Osteocyte (in vitro differentiated cells): ENCODE data around the gene NRROS. TPM values are rescaled to one million over a fixed set of nuclear protein-coding genes. Genes with fewer than 3 reads are reported as not detected.
A peak's percentile ranks its signal among the peaks of the same experiment; 100 is the strongest.
"Not testable (repeated sequence)": the region's sequence is repeated elsewhere in the genome, so short reads cannot be mapped to it uniquely, and the experiment has no call there.

Source experiments
- DNase-seq: peaks from one replicate; pipeline ENCODE4 v3.0.0; 2021; ENCODE audit warnings: mixed read lengths; ENCODE audit not compliant: unreplicated experiment; ENCODE audit errors: extremely low spot score
- H3K27ac Mint-ChIP-seq: one replicate; pipeline ENCODE4 v1.8.0; 2021; ENCODE audit warnings: mild to moderate bottlenecking, mixed read lengths; ENCODE audit not compliant: unreplicated experiment
- H3K27me3 Mint-ChIP-seq: one replicate; pipeline ENCODE4 v1.8.0; 2021; ENCODE audit warnings: mixed read lengths; ENCODE audit not compliant: unreplicated experiment
- H3K36me3 Mint-ChIP-seq: one replicate; pipeline ENCODE4 v1.8.0; 2021; ENCODE audit warnings: mixed read lengths; ENCODE audit not compliant: unreplicated experiment
- H3K4me1 Mint-ChIP-seq: one replicate; pipeline ENCODE4 v1.8.0; 2021; ENCODE audit warnings: mixed read lengths; ENCODE audit not compliant: unreplicated experiment
- H3K4me3 Mint-ChIP-seq: one replicate; pipeline ENCODE4 v1.8.0; 2021; ENCODE audit warnings: mild to moderate bottlenecking, moderate library complexity, mixed read lengths; ENCODE audit not compliant: unreplicated experiment
- H3K9me3 Mint-ChIP-seq: one replicate; pipeline ENCODE4 v1.8.0; 2021; ENCODE audit warnings: mixed read lengths; ENCODE audit not compliant: unreplicated experiment
- total RNA-seq: library from RNA; stranded (reverse); gene quantifications from 2 replicates; pipeline ENCODE4 v1.2.1, GENCODE V29; 2021
- TF ChIP-seq, protein P1 (sequence below): fragments of 200-600 bp; sonication (generic); IDR thresholded peaks from 2 replicates; pipeline ENCODE4 v1.5.0; 2021; ENCODE audit warnings: antibody characterized with exemption, mild to moderate bottlenecking, moderate library complexity

NRROS gene
- total RNA-seq, 1 donor from 2014 or later: 0.13 TPM

DNA sequence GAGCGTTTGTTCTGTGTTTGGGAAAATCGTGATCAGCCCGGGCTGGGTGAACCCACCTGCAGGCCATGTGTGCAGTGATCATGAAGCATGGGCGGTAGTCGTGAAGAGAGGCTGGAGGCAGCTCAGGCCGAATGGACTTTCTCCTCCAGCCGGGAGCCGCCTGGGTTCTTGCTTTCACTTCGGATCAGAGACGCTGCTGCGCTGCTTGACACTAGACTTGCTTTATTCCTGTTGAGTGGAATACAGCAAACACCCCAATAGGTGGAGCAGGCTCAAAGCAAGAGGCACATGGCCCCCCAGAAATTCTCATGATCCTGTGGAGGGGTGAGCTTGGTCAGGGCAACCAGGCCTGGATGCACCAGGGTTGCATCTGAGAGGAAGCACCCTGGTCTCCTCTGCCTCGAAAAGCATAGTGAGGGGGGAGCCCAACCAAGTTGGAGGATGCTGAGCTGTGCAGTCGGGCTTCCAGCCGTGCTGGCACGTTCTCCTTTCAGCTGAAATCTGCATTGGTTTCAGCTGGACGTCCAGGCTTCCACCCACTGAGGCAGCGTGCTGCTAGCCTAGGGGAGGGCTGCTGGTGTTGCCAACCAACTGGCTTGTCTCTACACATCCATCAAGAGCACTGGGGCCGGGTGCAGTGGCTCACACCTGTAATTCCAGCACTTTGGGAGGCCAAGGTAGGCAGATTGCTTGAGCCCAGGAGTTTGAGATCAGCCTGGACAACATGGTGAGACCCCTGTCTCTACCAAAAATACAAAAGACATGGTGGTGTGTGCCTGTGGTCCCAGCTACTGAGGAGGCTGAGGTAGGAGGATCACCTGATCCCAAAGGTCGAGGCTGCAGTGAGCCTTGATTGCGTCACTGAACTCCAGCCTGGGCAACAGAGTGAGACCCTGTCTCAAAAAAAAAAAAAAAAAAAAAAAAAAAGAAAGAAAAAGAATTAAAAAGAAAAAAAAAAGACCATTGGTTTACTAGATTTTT, 2.8 kb upstream of the NRROS start:
- H3K27ac Mint-ChIP-seq: no peak overlapping the region
- TF ChIP-seq, protein P1, sequence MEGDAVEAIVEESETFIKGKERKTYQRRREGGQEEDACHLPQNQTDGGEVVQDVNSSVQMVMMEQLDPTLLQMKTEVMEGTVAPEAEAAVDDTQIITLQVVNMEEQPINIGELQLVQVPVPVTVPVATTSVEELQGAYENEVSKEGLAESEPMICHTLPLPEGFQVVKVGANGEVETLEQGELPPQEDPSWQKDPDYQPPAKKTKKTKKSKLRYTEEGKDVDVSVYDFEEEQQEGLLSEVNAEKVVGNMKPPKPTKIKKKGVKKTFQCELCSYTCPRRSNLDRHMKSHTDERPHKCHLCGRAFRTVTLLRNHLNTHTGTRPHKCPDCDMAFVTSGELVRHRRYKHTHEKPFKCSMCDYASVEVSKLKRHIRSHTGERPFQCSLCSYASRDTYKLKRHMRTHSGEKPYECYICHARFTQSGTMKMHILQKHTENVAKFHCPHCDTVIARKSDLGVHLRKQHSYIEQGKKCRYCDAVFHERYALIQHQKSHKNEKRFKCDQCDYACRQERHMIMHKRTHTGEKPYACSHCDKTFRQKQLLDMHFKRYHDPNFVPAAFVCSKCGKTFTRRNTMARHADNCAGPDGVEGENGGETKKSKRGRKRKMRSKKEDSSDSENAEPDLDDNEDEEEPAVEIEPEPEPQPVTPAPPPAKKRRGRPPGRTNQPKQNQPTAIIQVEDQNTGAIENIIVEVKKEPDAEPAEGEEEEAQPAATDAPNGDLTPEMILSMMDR: no peak
- peaks cover 3% of the 10 kb centered on the region for H3K36me3 Mint-ChIP-seq
- H3K4me1 Mint-ChIP-seq: peaks cover 17% of the 10 kb centered on the region
- no peak overlapping the region for H3K4me3 Mint-ChIP-seq
- H3K9me3 Mint-ChIP-seq: no peaks in the 10 kb centered on the region
- no peak for DNase-seq
- peaks cover 26% of the 10 kb centered on the region for H3K27me3 Mint-ChIP-seq

DNA sequence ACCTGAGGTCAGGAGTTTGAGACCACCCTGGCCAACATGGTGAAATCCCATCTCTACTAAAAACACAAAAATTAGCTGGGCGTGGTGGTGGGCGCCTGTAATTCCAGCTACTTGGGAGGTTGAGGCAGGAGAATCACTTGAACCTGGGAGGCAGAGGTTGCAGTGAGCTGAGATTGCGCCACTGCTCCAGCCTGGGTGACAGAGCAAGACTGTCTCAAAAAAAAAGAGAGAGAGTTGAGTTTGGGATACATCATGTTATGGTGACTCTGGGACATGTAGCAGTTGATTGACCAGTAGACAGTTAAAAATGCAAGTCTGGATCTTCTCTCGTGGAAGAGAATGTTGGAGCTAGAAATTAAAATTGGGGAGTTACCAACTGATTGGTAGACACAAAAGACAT, 1.6 kb upstream of the NRROS start:
- DNase-seq, H3K27ac Mint-ChIP-seq, H3K4me3 Mint-ChIP-seq, H3K4me1 Mint-ChIP-seq, H3K36me3 Mint-ChIP-seq, H3K9me3 Mint-ChIP-seq: not testable (repeated sequence)
- H3K27me3 Mint-ChIP-seq: peaks cover 26% of the 10 kb centered on the region

DNA sequence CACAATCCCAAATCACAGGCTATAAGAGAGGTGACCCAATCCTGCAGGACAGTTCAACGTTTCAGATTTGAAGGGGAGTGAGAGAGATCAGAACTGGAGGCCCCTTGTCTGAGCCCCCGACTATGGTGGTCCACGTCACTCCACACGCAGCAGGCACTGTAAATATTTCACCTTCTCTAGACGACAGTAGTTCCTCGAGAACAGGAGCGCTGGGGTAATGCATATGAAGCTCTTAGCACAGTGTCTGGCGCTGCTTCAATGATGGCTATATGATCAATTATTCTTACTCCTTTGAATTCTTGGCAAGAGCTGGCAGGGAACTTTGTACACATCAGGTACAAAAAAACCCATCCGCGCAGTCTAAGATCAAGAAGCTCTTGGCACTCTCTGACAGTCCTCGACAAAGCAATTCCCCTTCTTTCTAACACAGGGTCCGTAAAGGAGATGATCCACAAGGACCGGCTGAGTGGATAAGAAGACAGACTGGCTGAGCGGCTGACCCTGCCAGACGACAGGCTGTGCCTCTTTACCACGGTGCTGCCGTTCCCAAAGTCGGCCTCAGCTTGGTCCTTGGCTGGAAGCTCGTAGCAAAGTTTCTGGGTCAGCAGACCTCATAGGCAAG, 522 bp upstream of the NRROS start:
- TF ChIP-seq, protein P1: no peak
- Mint-ChIP-seq H3K4me1 (peaks cover 3% of the 10 kb centered on the region), H3K27ac (no peak overlapping the region), H3K9me3 (no peaks in the 10 kb centered on the region), H3K27me3 (peaks cover 26% of the 10 kb centered on the region), H3K36me3 (peaks cover 3% of the 10 kb centered on the region), H3K4me3 (peak overlapping the region; percentile 27)
- no peak for DNase-seq

DNA sequence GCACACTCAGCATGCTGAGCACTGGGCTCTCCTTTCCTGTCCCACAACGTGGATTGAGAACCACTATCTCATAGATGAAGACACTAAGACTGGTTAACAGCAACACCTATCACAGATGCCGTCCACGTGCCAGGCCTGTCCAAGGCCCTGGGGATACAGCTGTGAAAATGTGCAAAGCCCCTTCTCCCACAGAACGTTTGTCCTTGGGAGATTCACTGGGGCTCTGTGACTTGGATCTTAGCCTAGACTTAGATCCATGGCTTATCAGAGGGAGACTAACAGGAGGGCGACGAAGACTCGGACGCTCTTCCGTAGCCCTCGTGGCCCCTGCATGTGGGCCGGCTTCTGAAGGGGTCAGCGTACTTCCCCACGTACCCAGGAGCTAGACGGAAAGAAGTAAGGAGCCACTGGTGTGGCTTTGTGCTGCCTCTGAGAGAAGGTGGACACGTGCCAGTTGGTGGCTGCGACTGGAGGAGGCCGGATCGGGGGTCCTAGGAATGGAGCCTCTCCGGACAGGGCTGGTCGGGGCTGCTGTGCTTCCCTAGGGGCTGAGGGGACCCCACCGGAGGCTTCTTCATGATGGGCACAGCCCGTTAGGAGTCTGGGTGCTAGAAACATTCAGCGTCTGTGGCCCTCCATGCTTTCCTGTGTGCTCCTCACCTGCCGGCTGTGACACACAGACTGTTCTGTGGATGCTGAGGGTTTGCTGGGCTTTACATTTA, 964 bp downstream of the NRROS start:
- Mint-ChIP-seq H3K9me3 (no peaks in the 10 kb centered on the region), H3K36me3 (peaks cover 3% of the 10 kb centered on the region), H3K27ac (no peak overlapping the region), H3K27me3 (peaks cover 26% of the 10 kb centered on the region), H3K4me3 (no peak overlapping the region), H3K4me1 (peaks cover 3% of the 10 kb centered on the region)
- no peak for DNase-seq
- TF ChIP-seq, protein P1: no peak

DNA sequence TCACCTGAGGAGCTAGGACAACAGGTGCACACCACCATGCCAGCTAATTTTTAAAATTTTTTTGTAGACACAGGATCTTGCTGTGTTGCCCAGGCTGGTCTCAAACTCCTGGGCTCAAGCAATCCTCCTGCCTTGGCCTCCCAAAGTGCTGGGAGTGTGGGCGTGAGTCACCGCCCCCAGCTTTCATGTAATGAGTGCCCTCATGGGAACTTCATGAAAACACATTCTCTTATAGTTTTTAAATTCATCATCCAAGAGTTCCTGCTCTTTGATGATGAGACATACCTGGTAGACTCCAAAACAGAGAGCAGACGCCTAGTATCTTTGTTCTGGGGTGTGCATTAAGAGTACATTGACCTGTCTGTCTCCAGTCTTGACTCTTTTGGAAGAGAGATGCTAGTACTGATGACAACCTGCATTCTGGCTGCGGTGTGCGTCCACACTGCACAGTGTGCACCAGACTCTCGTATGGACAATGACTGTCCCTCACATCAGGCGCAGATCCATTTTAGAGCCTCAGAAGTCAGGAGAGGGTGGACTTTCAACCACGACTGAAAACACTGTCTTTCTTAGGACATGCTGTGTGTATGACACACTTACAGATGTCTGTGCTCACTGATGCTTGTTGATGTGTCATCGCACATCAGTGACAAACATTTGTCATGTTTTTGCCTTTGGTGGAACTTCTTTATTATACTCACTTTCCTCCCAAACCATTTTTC, 2.0 kb downstream of the NRROS start:
- DNase-seq: no peak
- TF ChIP-seq, protein P1: no peak

More for the DNA sequence above, 2.0 kb downstream of the NRROS start:
- H3K4me3 Mint-ChIP-seq: no peak overlapping the region
- H3K27me3 Mint-ChIP-seq: peaks cover 20% of the 10 kb centered on the region
- no peaks in the 10 kb centered on the region for H3K36me3 Mint-ChIP-seq
- no peak overlapping the region for H3K27ac Mint-ChIP-seq
- H3K4me1 Mint-ChIP-seq: peaks cover 3% of the 10 kb centered on the region
- no peaks in the 10 kb centered on the region for H3K9me3 Mint-ChIP-seq
